PC-9 (cell line): ENCODE measurements around the gene ZNF394. TPM values are rescaled to one million over a fixed set of nuclear protein-coding genes. Genes with fewer than 3 reads are reported as not detected.

Source experiments
- BruUV-seq: library from RNA; stranded (reverse); fragments of 400-500 nt; replicated peaks from 2 replicates; lab custom pipeline; 2021; lab: Mats Ljungman, UMichigan
- CTCF ChIA-PET: fragments of 300-600 bp; sonication (Branson Sonifier 250); formaldehyde crosslinking; loops from one replicate; lab custom pipeline; 2022; ENCODE audit warnings: antibody characterized with exemption; lab: Charles Lee
- POLR2A ChIA-PET: fragments of 300-600 bp; sonication (Branson Sonifier 250); formaldehyde crosslinking; loops from one replicate; lab custom pipeline; 2022; ENCODE audit warnings: antibody characterized with exemption; ENCODE audit not compliant: unreplicated experiment; lab: Charles Lee
- DNase-seq, 2 experiments: peaks; one replicate each; pipeline versions ENCODE4 v3.0.0 to v3.0.0-alpha.2; 2015 to 2022; ENCODE audit warnings: mixed read lengths in 1 of 2
- H2AFZ ChIP-seq: fragments of 200-600 bp; sonication (generic); 2 replicates; pipeline ENCODE4 v1.8.1; 2017; ENCODE audit warnings: antibody characterized with exemption
- H3F3A ChIP-seq: fragments of 200-600 bp; sonication (generic); 2 replicates; pipeline ENCODE4 v1.8.1; 2017; ENCODE audit warnings: antibody characterized with exemption, mild to moderate bottlenecking, low read depth; ENCODE audit not compliant: insufficient read depth
- H3K27ac ChIP-seq: fragments of 200-600 bp; sonication (generic); 2 replicates; pipeline ENCODE4 v1.6.1; 2016; ENCODE audit warnings: mixed run types
- H3K27me3 ChIP-seq: fragments of 200-600 bp; sonication (generic); 2 replicates; pipeline ENCODE4 v1.6.1; 2016; ENCODE audit warnings: low read depth, mixed run types; ENCODE audit not compliant: insufficient read depth
- H3K36me3 ChIP-seq: fragments of 200-600 bp; sonication (generic); 2 replicates; pipeline ENCODE4 v1.6.1; 2016; ENCODE audit warnings: low read depth, mixed run types
- H3K4me1 ChIP-seq: fragments of 200-600 bp; sonication (generic); replicated peaks from 2 replicates; pipeline ENCODE4 v1.6.1; 2016; ENCODE audit warnings: mixed run types; ENCODE audit not compliant: insufficient read depth
- H3K4me2 ChIP-seq: fragments of 200-600 bp; sonication (generic); 2 replicates; pipeline ENCODE4 v1.6.1; 2017; ENCODE audit warnings: mixed run types
- H3K4me3 ChIP-seq: fragments of 200-600 bp; sonication (generic); 2 replicates; pipeline ENCODE4 v1.6.1; 2016; ENCODE audit warnings: mixed run types
- H3K79me2 ChIP-seq: fragments of 200-600 bp; sonication (generic); 2 replicates; pipeline ENCODE4 v1.6.1; 2017; ENCODE audit warnings: low read depth, mixed run types
- H3K9me2 ChIP-seq: fragments of 200-600 bp; sonication (generic); 2 replicates; pipeline ENCODE4 v1.8.1; 2017; ENCODE audit warnings: mild to moderate bottlenecking; ENCODE audit not compliant: insufficient read depth
- H3K9me3 ChIP-seq: fragments of 200-600 bp; sonication (generic); 2 replicates; pipeline ENCODE4 v1.8.1; 2016; ENCODE audit warnings: low read depth; ENCODE audit not compliant: insufficient read depth
- H4K20me1 ChIP-seq: fragments of 200-600 bp; sonication (generic); 2 replicates; pipeline ENCODE4 v1.8.1; 2017; ENCODE audit not compliant: insufficient read depth
- CTCF ChIP-seq: fragments of 200-600 bp; sonication (generic); conservative IDR thresholded peaks from 2 replicates; pipeline ENCODE4 v1.6.1; 2017; ENCODE audit warnings: mixed run types, antibody characterized with exemption, mild to moderate bottlenecking, moderate library complexity
- EZH2 ChIP-seq: fragments of 200-600 bp; sonication (generic); IDR thresholded peaks from 2 replicates; pipeline ENCODE4 v1.8.0; 2017; ENCODE audit warnings: antibody characterized with exemption, low read depth
- intact Hi-C: fragments of 100-400 bp; cut with micrococcal nuclease; formaldehyde crosslinking; loops from one replicate; pipeline ENCODE4 v1.10.0; 2022; ENCODE audit not compliant: unreplicated experiment
- total RNA-seq: library from RNA; stranded (reverse); gene quantifications from 2 replicates; pipeline ENCODE4 v1.2.3, GENCODE V29; 2021

Gene ZNF394
- total RNA-seq, 1 experiment from 2014 or later, result 21.1 TPM

- H2AFZ ChIP-seq, result no peak overlapping the region
- peaks cover 4% of the 10 kb centered on the region; the same call in 1 of the 2 replicates for H3F3A ChIP-seq
- DNase-seq, result no peak
- no TSS peak for BruUV-seq
- CTCF ChIA-PET, result no interaction called here
- H4K20me1 ChIP-seq, result no peaks in the 10 kb centered on the region
- H3K27me3 ChIP-seq, result no peaks in the 10 kb centered on the region
- intact Hi-C loops, result no loop called here
- H3K4me3 ChIP-seq, result no peak overlapping the region
- no peaks in the 10 kb centered on the region for H3K4me1 ChIP-seq
- H3K79me2 ChIP-seq, result no peaks in the 10 kb centered on the region
- H3K4me2 ChIP-seq, result no peak overlapping the region
- POLR2A ChIA-PET, result no interaction called here
- peaks cover 12% of the 10 kb centered on the region for H3K9me3 ChIP-seq
- no peaks in the 10 kb centered on the region for H3K36me3 ChIP-seq
- no peak overlapping the region for H3K27ac ChIP-seq
- H3K9me2 ChIP-seq, result no peaks in the 10 kb centered on the region
- TF ChIP-seq CTCF (no peak), EZH2 (no peak)
Observed at GRCh38 chr7:99540542-99540941, 40.5 kb upstream of the ZNF394 start.

- Histone ChIP-seq H3F3A (peaks cover 4% of the 10 kb centered on the region; the same call in 1 of the 2 replicates), H3K27ac (no peak overlapping the region), H3K4me2 (no peak overlapping the region), H3K9me2 (no peaks in the 10 kb centered on the region), H3K9me3 (peaks cover 12% of the 10 kb centered on the region), H3K4me1 (no peaks in the 10 kb centered on the region), H4K20me1 (no peaks in the 10 kb centered on the region), H2AFZ (no peak overlapping the region), H3K4me3 (no peak overlapping the region), H3K36me3 (no peaks in the 10 kb centered on the region), H3K79me2 (no peaks in the 10 kb centered on the region), H3K27me3 (no peaks in the 10 kb centered on the region)
- no peak for TF ChIP-seq CTCF
- ChIA-PET CTCF (no interaction called here), POLR2A (interaction anchor here (0.6 kb wide), 1 partner anchor 13 kb away, joined by 7 read pairs; the partner anchor contains the start of gene FAM200A)
- BruUV-seq, result no TSS peak
- intact Hi-C loops, result no loop called here
- DNase-seq, result no peak
Observed at GRCh38 chr7:99539213-99539811, 39.2 kb upstream of the ZNF394 start.

- Histone ChIP-seq H3K4me2 (no peak overlapping the region), H3K9me2 (no peaks in the 10 kb centered on the region), H3F3A (no peaks in the 10 kb centered on the region), H3K27me3 (no peaks in the 10 kb centered on the region), H3K27ac (no peak overlapping the region), H4K20me1 (no peaks in the 10 kb centered on the region), H2AFZ (no peak overlapping the region), H3K4me1 (no peaks in the 10 kb centered on the region), H3K4me3 (no peak overlapping the region), H3K79me2 (no peaks in the 10 kb centered on the region), H3K9me3 (peaks cover 38% of the 10 kb centered on the region), H3K36me3 (peaks cover 20% of the 10 kb centered on the region)
- no peak for DNase-seq
- intact Hi-C loops, result no loop called here
- BruUV-seq, result no TSS peak
- ChIA-PET POLR2A (interaction anchor here (0.6 kb wide), 1 partner anchor 127 kb away, joined by 5 read pairs; the partner anchor contains the start of genes BUD31 and PDAP1), CTCF (no interaction called here)
- TF ChIP-seq EZH2, result no peak
- TF ChIP-seq CTCF, result no peak
Observed at GRCh38 chr7:99535667-99536066, 35.6 kb upstream of the ZNF394 start.
